ENCODE results near the gene NLGN1. TPM values are rescaled to one million over a fixed set of nuclear protein-coding genes. Genes with fewer than 3 reads are reported as not detected.

Gene NLGN1
- total and polyA plus RNA-seq, 2 experiments from 2014 or later, result 5.3 to 10.9 TPM

- no peaks in the 10 kb centered on the region for H3K27me3 ChIP-seq
- DNase-seq (ENCODE audit: low read depth in 1 of 2, low spot score in 1 of 2), result no peak
- no peaks in the 10 kb centered on the region for H3K4me1 ChIP-seq (ENCODE audit: low read depth)
- no peak overlapping the region for H3K27ac ChIP-seq
- TF ChIP-seq, protein P1, sequence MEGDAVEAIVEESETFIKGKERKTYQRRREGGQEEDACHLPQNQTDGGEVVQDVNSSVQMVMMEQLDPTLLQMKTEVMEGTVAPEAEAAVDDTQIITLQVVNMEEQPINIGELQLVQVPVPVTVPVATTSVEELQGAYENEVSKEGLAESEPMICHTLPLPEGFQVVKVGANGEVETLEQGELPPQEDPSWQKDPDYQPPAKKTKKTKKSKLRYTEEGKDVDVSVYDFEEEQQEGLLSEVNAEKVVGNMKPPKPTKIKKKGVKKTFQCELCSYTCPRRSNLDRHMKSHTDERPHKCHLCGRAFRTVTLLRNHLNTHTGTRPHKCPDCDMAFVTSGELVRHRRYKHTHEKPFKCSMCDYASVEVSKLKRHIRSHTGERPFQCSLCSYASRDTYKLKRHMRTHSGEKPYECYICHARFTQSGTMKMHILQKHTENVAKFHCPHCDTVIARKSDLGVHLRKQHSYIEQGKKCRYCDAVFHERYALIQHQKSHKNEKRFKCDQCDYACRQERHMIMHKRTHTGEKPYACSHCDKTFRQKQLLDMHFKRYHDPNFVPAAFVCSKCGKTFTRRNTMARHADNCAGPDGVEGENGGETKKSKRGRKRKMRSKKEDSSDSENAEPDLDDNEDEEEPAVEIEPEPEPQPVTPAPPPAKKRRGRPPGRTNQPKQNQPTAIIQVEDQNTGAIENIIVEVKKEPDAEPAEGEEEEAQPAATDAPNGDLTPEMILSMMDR (IDR thresholded peaks at IDR 0.05; ENCODE audit: low read depth, low read length), result no peak
- no peaks in the 10 kb centered on the region for H3K36me3 ChIP-seq
- no peaks in the 10 kb centered on the region for H3K9me3 ChIP-seq (ENCODE audit: low read depth)
- no peak overlapping the region for H3K4me3 ChIP-seq
These were observed 547.6 kb downstream of the NLGN1 start for GRCh38 chr3:173945170-173945569.

GRCh38 chr3:173945806-173946205, 548.3 kb downstream of the NLGN1 start:
- TF ChIP-seq, protein P1 (IDR thresholded peaks at IDR 0.05; ENCODE audit: low read depth, low read length), result no peak
- DNase-seq (ENCODE audit: low read depth in 1 of 2, low spot score in 1 of 2), result no peak
- Histone ChIP-seq H3K36me3 (no peaks in the 10 kb centered on the region), H3K9me3 (ENCODE audit: low read depth) (no peaks in the 10 kb centered on the region), H3K4me1 (ENCODE audit: low read depth) (no peaks in the 10 kb centered on the region), H3K27ac (no peak overlapping the region), H3K4me3 (no peak overlapping the region), H3K27me3 (no peaks in the 10 kb centered on the region)

DNA sequence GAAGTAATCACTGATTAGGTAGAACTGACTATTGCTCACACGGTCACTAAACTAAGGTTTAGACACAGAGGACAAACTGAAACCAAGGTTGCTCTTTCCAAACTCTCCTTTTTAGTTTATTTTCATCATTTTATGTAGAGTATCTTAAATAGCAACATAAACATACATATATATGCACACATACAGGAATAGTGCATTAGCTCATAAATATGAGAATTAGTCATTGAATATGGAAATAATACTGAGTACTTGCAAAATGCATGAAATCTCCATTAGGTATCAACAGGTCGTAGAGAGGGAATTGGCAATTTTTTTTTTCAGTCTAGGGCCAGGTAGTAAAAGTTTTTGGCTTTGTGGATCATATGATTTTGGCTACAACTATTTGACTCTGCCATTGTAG, 557.1 kb downstream of the NLGN1 start:
- Histone ChIP-seq H3K4me1 (ENCODE audit: low read depth) (no peaks in the 10 kb centered on the region), H3K27ac (no peak overlapping the region), H3K4me3 (no peak overlapping the region), H3K36me3 (no peaks in the 10 kb centered on the region), H3K27me3 (no peaks in the 10 kb centered on the region), H3K9me3 (ENCODE audit: low read depth) (no peaks in the 10 kb centered on the region)
- DNase-seq (ENCODE audit: low read depth in 1 of 2, low spot score in 1 of 2), result no peak
- TF ChIP-seq, protein P1 (IDR thresholded peaks at IDR 0.05; ENCODE audit: low read depth, low read length), result no peak

GRCh38 chr3:173957646-173958045, 560.1 kb downstream of the NLGN1 start:
- Histone ChIP-seq H3K27me3 (no peaks in the 10 kb centered on the region), H3K36me3 (no peaks in the 10 kb centered on the region), H3K9me3 (ENCODE audit: low read depth) (no peaks in the 10 kb centered on the region), H3K4me1 (ENCODE audit: low read depth) (no peaks in the 10 kb centered on the region), H3K4me3 (no peak overlapping the region), H3K27ac (no peak overlapping the region)
- DNase-seq (ENCODE audit: low read depth in 1 of 2, low spot score in 1 of 2), result no peak
- TF ChIP-seq, protein P1 (IDR thresholded peaks at IDR 0.05; ENCODE audit: low read depth, low read length), result no peak

GRCh38 chr3:173958805-173959204, 561.3 kb downstream of the NLGN1 start:
- Histone ChIP-seq H3K9me3 (ENCODE audit: low read depth) (no peaks in the 10 kb centered on the region), H3K27ac (no peak overlapping the region), H3K36me3 (no peaks in the 10 kb centered on the region), H3K4me1 (ENCODE audit: low read depth) (no peaks in the 10 kb centered on the region), H3K27me3 (no peaks in the 10 kb centered on the region), H3K4me3 (no peak overlapping the region)
- DNase-seq (ENCODE audit: low read depth in 1 of 2, low spot score in 1 of 2), result no peak
- TF ChIP-seq, protein P1 (IDR thresholded peaks at IDR 0.05; ENCODE audit: low read depth, low read length), result no peak

DNA sequence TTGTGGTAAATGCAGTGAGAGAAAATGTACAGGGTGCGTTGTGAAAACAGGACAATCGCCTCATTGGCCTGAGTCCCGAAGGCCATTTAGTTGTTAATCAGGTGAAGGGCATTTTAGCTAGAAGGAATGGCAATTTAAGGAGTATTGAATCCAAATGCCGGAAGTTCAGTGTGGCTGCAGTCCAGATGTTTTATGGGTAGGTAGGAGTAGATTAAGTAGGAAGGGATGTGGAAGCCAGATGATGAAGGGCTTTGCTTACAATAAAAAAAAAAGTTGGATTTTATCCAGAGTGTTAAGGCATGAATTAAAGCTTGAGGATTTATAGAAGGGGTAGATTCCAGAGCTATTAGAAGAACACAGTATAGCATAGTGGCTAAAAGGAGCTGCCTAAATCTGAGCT, 572.7 kb downstream of the NLGN1 start:
- no peak overlapping the region for H3K4me3 ChIP-seq
- no peaks in the 10 kb centered on the region for H3K4me1 ChIP-seq (ENCODE audit: low read depth)
- DNase-seq (ENCODE audit: low read depth in 1 of 2, low spot score in 1 of 2), result no peak
- H3K27me3 ChIP-seq, result no peaks in the 10 kb centered on the region
- H3K36me3 ChIP-seq, result no peaks in the 10 kb centered on the region
- TF ChIP-seq, protein P1 (IDR thresholded peaks at IDR 0.05; ENCODE audit: low read depth, low read length), result no peak
- H3K27ac ChIP-seq, result no peak overlapping the region
- no peaks in the 10 kb centered on the region for H3K9me3 ChIP-seq (ENCODE audit: low read depth)

All from cardiac muscle cell (in vitro differentiated cells and primary cell).